Measurements from ENCODE around the gene HOXA5.

The HOXA5 gene

DNA sequence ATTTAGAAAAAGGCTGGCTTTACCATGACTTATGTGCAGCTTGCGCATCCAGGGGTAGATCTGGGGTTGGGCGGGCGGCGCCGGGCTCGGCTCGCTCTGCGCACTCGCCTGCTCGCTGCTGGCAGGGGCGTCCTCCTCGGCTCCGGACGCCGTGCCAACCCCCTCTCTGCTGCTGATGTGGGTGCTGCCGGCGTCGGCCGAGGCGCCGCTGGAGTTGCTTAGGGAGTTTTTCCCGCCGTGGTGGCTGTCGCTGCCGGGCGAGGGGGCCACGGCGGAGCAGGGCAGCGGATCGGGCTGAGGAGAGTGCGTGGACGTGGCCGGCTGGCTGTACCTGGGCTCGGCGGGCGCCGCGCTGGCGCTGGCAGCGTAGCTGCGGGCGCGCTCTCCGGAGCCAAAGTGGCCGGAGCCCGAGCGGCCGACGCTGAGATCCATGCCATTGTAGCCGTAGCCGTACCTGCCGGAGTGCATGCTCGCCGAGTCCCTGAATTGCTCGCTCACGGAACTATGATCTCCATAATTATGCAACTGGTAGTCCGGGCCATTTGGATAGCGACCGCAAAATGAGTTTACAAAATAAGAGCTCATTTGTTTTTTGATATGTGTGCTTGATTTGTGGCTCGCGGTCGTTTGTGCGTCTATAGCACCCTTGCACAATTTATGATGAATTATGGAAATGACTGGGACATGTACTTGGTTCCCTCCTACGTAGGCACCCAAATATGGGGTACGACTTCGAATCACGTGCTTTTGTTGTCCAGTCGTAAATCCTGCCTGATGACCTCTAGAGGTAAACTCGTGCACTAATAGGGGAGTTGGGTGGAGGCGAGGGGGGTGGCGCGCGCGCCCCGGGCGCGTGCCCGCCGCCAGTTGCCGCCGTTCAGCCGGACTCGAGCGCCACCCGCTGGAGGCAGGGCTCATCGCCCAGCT is at the start of gene HOXA5:
HOXA5 (minus strand) TSS at position 659 of the 927 bp plus-strand sequence; CDS start at position 585, 74 bp downstream.
- DNase-seq, result peak in 11 of 14 donors; percentile 23 to 90 (median 80)

DNA sequence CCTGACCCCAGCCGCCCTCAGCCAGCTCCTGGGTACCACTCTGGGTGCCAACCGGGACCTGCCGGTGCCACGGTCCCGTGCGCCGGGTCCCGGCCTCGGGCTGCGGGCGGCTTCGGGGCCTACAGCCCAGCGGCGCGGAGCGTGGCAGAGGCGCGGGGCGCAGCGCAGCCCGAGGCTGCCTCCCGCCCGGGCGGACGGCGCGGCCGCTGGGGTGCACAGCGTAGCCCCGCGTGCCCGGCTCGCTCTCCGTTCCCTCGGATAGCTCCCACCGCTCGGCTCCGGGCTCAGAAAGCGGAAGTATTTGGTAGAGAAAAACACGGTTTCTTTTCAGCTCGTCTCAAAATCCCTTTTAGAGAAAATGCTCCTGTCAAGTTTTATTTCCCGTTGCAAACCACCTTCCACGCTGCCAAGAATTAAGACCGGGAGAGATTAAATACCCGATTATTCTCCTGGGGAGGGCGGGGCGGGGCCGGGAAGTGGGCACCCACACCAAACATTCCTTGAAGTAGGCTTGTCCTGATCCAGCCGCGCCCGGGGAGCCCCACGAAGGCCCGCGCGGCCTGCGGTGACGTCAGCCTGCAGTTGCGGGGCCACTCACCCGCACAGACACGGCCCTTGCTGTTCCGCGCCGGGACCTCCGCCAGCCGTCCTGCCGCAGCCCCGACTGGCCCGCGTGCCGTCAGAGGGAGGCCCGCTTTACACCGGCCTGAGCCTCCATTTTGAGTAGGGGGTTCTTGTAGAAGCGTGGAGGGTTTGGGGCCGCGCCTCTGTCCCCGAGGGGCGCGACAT is 49.3 kb upstream of the HOXA5 start:
- DNase-seq, result no peak

DNA sequence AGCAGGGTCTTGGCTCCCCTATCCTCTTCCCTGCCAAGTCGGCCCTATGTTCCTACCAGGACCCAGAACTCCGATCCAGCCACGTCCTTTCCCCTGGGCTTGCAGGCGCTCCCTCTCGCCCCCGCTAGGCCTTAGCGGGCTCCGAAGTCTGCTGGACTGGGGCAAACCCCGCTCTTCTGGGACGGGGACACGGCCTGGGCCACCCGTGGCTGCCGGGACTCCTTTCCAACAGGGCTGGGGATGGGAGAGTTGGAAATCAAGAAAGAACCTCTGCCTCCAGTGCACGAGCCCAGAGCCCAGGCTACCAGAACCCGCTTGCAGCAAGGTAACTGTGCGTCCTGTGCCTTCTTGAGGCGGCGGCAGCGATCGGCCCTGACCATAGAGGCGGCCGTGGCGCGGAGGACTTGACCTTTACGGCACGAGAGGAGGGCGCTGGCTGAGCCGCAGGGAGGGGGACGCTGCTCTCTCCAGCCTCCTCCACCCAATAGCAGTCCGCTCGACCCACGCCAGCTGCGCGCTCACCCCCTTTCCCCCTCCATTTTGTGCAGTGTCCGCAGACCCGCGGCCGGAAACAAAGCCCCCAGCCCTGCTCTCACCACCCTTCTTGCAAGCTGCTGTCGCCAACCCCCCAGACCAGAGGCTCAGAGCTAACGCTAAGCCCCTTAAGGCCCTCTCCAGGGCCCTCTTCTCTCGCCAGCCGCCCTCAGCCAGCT is 48.5 kb upstream of the HOXA5 start:
- no peak for DNase-seq

DNA sequence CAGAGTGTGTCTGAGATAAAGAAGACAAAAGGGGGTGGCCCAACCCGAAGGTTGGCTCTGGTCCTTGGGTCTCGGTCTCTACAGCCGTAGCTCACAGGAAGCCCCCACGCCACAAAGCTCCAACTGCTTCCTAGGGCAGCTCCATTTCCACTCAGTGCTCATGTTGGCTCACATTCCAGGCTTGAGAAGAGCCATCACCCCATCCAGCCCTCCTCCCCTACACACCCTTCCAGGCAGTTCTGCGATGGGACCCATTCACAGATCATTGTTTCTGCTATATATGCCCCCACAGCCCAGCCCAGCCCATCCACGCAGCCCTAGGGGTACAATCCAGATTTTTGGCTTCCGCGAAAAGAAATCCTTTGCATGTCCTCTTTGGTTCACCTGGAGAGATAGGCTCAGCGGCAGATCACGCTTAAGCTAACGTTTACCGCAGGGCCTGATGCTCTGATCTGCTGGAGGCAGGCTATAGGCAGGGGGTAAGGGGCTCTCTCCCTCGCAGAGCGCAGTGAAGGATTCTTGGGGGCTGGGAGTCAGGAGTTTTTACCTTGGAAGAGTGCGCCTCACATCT is 47.8 kb upstream of the HOXA5 start:
- no peak for DNase-seq

DNA sequence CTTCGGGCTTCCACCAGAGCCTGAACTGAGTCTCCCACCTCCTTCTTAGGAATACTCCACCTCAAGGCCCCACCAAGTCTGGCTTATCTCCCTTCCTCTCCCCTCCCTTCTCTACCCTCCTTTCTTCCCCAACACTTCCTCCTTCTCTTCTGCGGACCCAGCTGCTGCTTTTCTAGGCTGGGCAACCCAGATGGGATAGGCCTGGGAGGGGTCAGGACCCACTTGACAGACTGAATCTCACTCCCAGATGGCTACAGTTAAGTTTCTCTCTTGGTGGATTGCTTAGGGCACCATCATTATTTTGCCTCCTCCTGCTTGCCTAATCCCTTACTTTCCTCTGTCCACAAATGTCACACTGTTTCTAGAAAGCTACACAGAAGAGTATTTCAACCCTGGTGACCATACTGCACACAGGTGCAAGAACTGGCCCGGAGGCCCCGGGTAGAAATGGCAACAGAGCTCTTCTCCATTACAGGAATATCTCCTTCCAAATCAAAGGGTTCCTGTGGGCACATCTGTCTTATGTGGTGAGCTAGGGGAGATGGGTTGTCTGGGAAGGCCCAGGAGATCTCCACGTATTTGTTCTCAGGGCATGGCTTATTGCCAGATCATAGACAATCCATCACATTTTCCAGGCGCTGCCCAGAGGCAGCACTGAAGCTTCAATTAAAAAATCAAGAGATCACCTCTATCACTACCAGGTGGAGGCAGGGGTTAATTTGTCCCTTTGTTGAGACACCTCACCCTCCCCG is 46.7 kb upstream of the HOXA5 start:
- DNase-seq, result no peak

DNA sequence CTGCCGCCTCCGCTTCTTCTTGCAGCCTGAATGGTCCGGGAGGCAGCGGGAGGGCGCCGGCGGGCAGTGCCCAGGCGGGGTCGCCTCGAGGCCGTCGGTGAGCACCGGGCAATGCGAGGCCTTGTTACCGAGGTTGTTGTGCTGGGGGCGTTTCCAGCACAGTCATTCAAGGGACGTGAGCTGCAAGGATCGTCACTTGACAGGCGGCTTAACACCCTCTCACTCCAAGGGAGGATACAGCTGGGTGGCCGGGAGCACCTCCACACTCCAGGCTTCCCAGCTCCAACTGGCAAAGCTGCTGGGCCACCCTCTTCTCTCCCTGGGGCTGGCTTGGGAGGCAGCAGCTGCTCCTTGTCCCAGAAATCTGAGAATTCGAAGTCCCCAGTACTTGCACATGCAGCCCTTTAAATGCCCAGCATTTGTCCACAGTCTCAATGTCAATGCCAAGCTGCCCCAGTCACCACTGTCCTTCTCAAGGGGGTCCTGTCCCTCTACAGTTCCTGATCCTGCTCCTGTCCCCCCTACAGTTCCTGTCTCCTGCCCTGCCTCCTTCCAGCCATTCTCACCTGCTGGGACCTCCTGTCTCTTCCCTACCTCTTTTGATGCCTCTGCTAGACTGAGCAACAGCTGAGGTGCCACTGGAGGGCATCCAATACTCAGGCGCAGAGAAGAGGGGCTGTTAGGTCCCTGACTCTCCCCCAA is 46.0 kb upstream of the HOXA5 start:
- DNase-seq, result no peak

DNA sequence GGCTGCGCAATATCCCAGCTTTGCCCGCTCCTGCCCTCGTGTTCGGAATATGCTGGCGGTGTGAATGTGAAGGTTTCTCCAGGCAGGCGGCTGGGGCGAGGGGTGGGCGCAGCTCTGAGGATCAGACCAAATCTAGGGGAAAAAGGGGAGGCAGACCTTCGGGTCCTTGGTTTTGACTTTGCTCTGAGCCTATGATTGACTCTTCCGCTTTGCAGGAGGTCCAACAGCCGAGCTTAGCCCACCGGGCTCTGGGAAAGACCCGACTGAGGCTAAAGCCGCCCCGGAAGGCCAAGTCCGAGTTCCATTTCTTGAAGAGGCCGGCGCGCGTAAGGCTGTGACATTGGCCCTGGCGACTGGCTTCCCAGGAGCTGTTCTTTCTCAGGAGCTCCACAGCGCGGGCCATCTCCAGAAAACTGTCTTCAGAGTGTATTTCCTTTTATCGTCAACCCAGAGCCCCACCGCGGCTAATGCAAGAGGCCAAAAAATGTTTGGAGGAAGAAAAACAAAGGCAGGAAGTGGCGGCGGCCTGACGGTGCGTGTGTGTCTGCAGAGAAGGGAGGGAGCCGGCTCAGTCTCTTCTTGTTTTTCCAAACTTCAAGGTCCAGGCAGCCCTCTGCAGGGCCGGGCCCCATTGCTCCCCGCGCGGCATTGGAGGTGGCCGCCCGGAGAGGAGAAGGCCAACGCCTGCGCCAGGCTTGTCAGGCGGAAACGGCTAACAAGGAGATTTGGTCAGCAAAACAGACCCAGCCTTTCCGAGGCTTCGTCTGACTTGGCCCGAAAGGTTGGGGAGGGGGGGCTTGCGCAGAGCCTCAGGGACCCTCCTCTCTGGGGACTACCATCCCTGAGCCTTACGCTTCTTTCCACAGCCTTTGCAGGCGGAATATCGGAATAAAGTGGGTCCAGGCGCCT is 45.2 kb upstream of the HOXA5 start:
- no peak for DNase-seq

DNA sequence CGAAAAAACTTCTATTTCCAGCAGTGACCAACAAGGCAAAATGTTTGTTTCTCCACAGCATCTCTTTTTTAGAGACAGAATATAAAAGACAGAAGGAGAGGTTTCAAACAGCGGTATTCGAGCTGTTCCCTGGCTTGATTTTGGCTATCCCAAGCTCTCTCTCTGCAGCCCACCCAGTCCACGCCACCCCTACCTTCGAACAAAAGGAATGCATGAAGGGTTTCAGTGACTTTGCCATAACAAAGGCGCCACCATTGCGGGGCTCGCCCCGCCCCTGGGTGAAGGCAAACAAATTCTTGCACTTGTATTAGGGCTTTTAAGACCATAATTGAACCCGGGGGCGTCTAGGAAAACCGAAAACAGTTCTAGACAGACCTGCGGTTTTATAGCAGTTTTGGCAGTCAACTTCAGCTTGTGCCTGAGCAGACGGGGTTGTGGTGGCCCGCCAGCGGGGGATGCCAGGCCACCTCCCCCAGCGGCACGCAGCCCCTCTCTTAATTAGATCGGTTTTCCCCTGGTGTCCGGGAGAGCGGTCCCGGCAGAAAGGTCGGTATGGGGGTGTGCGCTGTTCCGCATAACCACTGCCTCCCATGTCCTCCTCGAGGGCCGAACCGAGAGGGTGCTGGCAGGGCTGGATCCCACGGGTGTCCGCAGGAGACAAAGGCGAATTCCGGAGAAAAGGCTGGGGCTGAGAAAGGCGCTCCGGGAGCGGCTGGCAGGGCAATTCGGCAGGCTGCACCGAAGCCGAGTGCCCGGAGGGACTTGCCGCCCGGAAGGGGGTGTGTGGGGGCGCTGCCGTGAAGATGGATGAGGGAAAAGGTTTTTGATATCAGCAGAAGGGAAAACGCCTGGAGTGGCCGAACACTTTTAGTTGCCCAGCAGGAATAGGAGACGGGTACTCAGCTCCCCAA is 44.2 kb upstream of the HOXA5 start:
- DNase-seq, result no peak

DNA sequence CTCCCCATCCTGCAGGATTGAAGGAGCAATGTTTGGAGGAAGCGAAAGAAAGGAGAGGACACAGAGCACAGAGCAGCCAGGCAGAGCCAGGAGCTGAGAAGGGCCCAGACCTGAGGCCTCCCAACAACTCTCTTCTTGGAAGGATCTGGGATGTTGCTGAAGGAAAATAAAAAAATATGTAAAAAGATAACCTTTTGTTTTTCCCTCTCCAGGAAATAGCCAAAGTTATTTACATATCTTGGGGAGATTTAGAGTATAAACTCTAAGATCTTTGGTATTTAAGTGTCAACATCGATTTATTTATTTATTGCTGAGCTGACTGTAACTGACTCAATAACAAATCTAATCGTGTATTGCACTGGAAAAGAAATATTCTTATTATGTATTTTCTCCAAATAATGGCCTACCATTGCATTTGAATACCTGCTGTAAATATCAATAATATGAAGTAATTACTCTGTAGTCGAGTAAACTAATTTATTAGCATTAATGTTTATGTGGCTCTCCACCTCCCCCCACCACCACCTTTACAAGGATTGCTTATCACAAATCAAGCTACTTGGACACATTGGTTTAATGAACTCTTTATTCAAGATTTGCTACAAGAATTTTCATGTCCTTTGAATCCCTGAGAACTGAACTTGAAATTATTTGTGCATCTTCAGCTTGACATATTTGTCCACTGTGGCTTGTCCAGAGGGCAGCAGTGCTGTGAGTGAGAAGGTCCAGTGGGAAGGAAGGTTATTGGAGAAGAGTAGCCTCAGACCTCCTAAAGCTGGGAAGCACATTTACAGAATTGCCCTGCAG is 43.4 kb upstream of the HOXA5 start:
- DNase-seq, result no peak

DNA sequence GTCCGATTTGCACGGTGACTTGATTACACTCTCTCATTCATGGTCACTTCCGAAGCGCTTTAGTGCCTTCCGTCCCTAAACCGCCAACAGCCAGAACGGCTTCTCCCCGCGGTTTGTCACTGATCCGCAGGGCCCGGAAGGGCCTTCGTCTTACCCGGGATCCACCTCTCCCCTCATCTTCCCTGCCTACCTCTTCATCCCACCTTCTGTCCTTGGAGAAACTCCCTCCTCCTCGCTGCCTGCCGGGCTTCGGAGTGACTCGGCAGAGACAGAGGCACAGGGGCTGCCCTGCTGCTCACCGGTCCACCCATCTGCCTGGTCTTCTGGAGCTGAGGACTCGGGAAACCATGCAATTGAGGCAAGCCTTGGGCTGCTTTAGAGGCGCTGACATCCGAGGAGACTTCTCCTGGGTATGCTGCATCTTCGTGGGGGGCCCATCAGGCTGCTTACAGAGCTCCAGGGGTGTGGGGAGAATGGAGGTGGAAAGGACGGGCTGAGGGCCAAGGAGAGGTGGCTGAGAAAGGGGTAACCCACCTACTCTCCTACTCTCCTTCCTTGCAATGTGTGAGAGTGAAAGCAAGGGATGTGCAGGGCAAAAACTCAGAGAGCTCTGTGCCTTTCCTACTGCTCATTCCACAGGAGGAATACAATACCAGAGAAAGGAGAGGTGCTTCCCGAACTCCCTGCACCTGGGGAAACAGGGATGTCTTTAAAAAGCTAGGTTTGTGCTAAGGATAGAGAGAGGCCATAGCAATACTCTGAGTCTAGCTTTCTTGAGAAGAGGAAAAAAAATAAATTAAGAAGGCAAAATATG is 42.6 kb upstream of the HOXA5 start:
- no peak for DNase-seq

DNA sequence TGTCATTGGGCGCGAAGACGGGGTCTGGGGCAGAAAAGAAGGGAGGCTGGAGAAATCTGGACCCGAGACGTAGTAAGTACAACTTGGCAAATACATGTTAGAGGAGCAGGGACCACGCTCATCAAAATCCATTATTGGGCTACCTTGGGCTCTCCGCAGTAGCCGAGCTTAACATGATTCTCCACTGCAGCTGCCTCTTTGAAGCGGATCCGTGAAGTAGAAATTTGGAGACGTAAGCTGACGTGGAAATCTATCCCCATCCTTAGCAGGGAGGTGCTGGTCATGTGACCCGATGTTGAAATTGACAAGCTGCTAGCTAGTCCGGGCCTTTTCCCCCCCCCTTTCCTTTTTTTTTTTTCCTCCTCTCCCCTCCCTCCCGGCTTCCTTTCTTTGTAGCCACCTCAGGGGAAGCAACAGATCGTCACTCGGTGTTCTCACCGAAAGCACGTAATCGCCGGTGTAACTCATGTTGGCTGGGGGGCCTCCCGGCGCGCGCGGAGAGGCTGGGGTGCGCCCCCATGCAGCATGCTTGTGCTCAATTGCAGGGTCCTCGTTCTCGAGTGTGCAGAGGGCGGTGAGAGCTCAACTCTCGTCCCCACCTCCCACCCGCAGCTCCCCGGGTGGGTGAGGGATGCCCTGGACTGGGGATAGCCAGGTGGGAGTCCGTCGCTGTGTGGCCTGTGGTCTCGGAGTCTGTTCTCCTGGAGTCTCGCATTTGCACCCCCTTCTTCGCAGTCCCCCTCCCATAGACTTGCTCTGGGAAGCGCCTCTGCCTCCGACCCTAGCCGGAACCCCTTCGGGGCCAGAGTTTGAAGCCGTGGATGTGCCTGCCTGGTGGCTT is 41.8 kb upstream of the HOXA5 start, which contains the start of gene HOXA11:
HOXA11 (minus strand) TSS at position 220 of the 841 bp plus-strand sequence; CDS start at position 132, 88 bp downstream.
- DNase-seq, result no peak

DNA sequence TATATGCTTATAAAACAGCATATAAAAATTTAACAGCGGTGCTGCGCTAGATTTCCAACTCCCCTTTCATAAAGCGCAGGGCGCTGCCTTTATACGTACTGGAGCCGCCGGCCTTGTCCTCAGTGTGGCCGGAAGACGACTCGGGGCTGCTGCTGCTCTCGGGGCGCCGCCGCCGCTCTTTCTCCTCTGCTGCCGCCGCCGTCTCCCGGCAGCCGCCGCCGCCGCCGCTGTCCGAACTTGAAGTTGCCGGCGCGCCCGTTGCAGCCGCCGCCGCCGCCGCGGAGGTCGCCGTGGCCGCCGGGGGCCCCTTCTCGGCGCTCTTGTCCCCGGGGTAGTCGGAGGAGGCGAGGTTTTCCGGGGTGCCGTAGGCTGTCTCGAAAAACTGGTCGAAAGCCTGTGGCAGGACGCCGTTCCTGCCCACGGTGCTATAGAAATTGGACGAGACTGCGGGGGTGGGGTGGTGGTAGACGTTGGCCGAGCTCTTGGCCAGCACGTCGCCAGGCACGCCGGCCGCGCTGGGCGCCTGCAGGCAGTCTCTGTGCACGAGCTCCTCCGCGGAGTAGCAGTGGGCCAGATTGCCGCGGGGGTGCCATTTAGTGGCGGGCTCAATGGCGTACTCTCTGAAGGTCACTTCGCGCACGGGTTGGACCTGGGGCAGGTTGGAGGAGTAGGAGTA is 41.0 kb upstream of the HOXA5 start:
- DNase-seq, result no peak

DNA sequence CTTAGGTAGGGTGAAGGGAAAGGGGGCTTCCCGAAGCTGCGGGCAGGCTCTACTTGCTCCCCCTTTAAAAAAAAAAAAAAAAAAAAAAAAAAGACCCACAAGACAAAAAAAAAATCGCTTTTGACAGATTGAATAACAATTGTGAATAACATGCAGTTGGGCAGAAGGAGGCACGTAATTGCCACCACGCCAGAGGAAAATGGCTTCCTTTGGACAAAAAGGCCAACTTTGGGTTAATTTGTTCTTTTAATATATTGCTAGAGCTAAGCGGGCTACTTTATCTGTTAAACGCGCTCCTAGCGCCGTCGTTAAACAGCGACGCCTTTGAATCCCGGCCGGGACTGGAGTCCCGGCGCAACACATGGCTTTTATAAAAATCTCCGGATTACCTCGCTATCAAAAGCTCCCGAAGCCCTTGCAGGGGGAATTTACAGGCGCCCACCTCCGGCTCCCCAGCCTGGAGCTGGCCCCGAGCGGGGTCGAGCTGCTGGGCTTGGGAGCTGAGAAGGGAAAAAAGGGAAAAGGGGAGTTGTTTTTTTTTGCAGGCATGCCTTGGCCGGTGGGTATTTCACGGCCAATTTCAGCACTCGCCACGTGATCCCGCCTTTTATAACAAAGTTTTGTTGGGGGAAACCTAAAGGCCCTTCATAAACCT is 40.3 kb upstream of the HOXA5 start:
- DNase-seq, result no peak

DNA sequence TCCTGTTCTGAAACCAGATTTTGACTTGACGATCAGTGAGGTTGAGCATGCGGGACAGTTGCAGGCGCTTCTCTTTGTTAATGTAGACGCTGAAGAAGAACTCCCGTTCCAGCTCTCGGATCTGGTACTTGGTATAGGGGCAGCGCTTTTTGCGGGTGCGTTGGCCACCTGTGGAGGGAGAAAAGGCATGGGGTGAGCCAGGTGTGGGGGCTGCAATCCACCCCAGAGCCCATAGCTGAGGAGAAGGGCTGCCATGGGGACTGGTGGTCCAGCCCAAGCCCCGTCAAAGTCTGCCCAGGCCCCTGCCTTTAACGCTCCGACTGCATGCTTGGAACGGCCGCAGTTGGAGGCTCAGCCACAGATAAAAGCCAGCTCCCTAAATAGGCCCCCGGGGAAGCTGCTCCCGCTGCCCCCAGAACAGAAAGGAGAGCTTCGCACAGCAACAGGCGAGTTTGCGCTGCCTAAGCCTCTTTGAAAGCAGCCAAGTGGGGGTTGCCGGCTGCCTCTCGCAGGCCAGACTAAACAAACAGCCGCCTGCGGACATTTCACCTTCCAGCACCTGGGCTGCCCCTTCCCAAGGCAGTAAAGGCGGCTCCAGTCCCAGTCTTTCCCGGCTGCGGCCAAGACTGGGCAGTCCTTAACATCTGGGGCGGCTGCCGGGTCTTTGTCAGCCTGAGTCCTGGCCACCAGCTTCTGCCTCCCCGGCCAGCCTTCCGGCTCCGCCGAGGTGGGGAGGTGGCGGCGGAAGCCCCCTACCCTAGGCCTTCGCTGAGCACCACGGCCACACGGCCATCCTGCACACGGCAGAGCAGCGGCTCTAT is 39.6 kb upstream of the HOXA5 start:
- no peak for DNase-seq
